ENCODE measurements around the gene GAPVD1.
A peak's percentile ranks its signal among the peaks of the same experiment; 100 is the strongest.

The GAPVD1 gene

DNA sequence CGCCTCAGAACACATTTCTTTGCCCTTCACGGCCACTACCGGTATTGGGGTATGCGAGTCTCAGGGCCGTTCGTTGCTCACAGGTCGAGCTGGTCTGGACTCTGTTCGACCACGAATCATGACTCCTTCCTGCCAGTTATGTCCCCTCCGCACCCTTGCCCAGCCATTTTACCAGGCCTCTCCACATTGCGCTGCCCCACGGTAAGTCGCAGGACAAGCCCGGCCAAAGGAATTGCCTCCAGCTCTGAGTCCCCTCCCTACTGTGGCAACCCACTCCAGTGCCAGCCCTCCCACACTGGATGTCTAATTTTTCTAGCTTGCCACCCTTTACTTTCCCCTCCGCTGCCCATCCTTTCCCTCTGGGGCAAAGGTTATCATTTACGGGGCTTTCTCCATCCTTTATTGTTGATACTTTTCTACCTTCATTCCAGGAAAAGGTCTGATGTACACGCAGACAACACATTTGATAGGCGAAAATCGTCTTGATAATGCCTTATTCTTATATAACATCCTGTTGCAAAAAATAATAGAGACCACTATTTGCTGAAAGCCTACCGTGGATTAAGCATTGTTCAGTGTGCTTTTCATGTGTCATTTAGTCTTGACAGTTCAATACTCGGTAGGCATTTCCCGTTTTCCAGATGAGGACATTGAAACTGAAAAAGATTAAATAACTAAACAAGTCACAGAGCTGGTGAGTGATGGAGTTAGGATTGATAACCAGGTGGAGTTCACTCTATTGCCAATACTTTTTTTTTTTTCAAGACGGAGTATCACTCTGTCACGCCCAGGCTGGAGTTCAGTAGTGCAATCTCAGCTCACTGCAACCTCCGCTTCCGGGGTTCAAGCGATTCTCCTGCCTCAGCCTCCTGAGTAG is 19.5 kb upstream of the GAPVD1 start:
- no peak for DNase-seq (ENCODE audit: low spot score)
- Histone ChIP-seq H3K27ac (peak overlapping the region; percentile 94 to 98), H3K4me3 (peak overlapping the region; percentile 90)
- TF ChIP-seq, protein P1, sequence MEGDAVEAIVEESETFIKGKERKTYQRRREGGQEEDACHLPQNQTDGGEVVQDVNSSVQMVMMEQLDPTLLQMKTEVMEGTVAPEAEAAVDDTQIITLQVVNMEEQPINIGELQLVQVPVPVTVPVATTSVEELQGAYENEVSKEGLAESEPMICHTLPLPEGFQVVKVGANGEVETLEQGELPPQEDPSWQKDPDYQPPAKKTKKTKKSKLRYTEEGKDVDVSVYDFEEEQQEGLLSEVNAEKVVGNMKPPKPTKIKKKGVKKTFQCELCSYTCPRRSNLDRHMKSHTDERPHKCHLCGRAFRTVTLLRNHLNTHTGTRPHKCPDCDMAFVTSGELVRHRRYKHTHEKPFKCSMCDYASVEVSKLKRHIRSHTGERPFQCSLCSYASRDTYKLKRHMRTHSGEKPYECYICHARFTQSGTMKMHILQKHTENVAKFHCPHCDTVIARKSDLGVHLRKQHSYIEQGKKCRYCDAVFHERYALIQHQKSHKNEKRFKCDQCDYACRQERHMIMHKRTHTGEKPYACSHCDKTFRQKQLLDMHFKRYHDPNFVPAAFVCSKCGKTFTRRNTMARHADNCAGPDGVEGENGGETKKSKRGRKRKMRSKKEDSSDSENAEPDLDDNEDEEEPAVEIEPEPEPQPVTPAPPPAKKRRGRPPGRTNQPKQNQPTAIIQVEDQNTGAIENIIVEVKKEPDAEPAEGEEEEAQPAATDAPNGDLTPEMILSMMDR (IDR thresholded peaks at IDR 0.05) = no peak

DNA sequence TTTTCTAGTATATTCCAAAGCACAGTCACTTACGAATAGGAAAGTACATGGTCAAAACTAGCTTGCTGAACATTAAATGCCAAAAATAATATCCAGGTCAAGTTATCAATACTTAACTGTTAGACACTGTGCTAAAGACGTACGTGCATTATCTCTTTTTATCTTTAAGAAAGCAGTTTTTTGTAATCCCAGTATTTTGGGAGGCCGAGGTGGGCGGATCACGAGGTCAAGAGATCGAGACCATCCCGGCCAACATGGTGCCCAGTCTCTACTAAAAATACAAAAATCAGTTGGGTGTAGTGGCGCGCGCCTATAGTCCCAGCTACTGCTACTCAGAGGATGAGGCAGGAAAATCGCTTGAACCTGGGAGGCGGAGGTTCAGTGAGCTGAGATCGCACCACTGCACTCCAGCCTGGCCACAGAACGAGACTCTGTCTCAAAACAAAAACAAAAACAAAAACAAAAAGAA is 17.8 kb upstream of the GAPVD1 start:
- TF ChIP-seq, protein P1 (IDR thresholded peaks at IDR 0.05) = no peak

DNA sequence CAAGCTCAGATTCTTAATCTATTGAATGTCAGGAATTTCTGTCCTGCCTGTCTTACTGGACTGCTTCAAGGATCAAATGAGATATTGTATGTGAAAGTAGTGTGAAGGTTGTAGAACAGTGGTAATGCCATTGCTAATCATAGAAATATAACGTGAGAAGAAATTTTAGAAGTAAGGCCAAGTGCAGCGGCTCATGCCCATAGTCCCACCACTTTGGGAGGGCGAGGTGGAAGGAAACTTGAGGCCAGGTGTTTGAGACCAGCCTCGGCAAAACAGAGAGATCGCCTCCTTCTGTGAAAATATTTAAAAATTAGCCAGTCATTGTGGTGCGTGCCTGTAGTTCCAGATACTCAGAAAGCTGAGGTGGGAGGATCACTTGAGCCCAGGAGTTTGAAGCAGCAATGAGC is 15.4 kb upstream of the GAPVD1 start:
- TF ChIP-seq, protein P1 (IDR thresholded peaks at IDR 0.05) = no peak
- no peak overlapping the region for H3K4me3 ChIP-seq
- no peak overlapping the region for H3K27ac ChIP-seq
- no peak for DNase-seq (ENCODE audit: low spot score)

More for the DNA sequence above, 17.8 kb upstream of the GAPVD1 start:
- DNase-seq (ENCODE audit: low spot score) = no peak
- no peak overlapping the region for H3K27ac ChIP-seq
- no peak overlapping the region for H3K4me3 ChIP-seq

DNA sequence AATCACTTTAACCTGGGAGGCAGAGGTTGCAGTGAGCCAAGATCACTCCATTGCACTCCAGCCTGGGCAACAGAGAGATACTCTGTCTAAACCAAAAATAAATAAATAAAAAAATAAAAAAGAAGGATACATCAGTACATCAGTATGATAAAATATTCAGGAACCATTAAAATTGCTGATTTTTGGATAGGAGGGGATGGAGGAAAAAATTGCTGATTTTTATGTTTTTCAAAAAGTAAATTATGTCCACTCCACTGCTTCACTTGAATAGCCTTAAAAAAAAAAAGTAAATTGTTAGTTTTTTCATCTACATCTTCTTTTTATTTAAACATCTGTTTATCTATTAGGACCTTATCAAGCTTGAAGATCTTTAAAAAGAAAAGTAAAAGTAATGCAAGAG is 7.4 kb upstream of the GAPVD1 start:
- TF ChIP-seq, protein P1 (IDR thresholded peaks at IDR 0.05) = no peak
- DNase-seq (ENCODE audit: low spot score) = no peak
- Histone ChIP-seq H3K27ac (no peak overlapping the region), H3K4me3 (no peak overlapping the region)

DNA sequence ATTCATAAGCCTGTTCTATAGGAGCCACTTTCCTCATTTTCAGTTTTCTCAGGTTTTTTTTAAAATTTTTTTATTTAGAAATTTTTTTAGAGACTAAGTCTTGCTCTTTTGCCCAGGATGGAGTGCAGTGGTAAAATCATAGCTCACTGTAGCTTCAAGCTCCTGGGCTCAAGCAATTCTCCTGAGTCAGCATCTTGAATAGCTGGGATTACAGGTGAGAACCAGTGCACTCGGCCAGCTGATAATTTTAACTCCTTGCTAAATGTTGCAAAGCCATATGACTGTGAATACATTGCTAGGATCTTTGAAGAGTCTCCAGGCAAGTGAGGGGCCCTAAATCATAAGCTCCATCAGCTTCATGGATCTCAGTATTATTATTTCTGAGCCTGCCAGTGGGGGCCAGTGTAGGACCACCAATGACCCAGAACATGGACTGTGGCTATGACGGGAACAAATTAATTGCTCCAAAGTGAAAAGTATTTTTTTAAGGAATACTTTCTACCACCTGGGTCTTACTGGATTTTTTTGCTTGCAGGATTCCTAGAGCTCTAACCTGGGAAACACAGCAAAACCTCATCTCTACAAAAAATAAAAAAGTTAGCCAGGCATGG is 5.7 kb upstream of the GAPVD1 start:
- DNase-seq (ENCODE audit: low spot score) = no peak
- TF ChIP-seq, protein P1 (IDR thresholded peaks at IDR 0.05) = no peak

DNA sequence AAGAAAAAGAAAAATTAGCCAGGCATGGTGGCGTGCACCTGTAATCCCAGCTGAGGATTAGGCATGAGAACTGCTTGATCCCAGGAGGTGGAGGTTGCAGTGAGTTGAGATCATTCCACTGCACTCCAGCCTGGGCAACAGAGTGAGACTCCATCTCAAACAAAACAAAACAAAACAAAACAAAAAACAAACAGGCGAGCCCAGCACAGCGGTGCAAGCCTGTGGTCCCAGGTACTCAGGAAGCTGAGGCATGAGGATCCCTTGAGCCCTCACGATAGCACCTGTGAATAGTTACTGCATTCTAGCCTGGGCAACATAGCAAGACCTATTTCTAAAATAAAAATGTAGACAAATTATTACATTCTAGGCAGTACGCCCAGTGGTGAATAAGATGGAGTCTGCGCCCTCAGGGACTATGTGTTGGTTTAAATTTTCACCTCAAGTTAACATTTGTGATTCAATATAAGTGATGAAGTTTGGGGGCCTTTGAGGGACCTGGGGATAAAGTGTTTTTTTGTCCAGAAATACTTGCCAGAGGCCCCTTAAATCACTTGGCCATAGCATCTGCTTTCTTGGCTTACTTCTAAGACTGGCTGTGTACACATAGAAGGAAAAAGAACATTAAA is 3.4 kb upstream of the GAPVD1 start:
- DNase-seq (ENCODE audit: low spot score) = no peak
- Histone ChIP-seq H3K4me3 (no peak overlapping the region), H3K27ac (no peak overlapping the region)
- TF ChIP-seq, protein P1 (IDR thresholded peaks at IDR 0.05) = no peak

More for the DNA sequence above, 5.7 kb upstream of the GAPVD1 start:
- H3K4me3 ChIP-seq = no peak overlapping the region
- H3K27ac ChIP-seq = no peak overlapping the region
